ENCODE measurements around the gene MITF. TPM values are rescaled to one million over a fixed set of nuclear protein-coding genes. Genes with fewer than 3 reads are reported as not detected.
"Not testable (repeated sequence)": the region's sequence is repeated elsewhere in the genome, so short reads cannot be mapped to it uniquely, and the experiment has no call there.

MITF gene
- total and polyA plus RNA-seq, 8 donors, result 6.2 to 29.6 (median 7.5) TPM

DNA sequence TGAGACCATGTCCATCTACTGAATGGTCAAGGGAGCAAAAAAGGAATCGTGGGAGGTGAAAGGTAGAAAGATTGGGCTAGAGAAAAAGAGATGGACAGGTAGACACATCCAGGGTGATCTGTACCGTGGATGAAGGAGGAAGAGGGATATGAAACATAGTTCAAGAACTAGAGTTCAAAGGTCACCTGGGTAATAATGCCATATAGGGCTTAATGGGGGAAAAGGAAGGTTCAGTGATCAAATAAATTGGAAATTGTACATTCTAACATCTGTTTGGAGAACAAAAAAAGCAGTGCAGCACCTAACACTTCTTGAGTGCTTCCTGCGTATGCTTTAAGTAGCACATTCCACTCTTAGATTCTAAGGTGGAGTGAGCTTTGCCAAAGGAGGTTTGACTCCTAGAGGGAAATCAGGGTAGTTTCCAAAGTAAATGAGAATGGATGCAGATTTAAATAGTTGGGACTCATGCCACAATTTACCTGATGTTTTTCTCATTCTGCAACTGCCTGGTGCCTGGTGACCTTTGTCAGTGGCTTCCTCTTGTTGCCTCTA, 46.6 kb downstream of the MITF start:
- DNase-seq (peak in 1 of 4 donors; percentile 41), ATAC-seq (peak; percentile 81)
- intact Hi-C loops (cut with DNase I), result no loop called here
- Histone ChIP-seq H3K27me3 (no peaks in the 10 kb centered on the region), H3K4me1 (peaks cover 27 to 31% of the 10 kb centered on the region in 2 donors), H3K27ac (peak overlapping the region; percentile 16 to 57), H3K4me3 (no peak overlapping the region), H3K36me3 (no peaks in the 10 kb centered on the region), H3K9me3 (no peaks in the 10 kb centered on the region)
- no peak for TF ChIP-seq CTCF (IDR thresholded peaks at IDR 0.05)

GRCh38 chr3:69786854-69787253, 47.6 kb downstream of the MITF start:
- Histone ChIP-seq H3K9me3 (no peaks in the 10 kb centered on the region), H3K4me1 (peaks cover 28 to 40% of the 10 kb centered on the region in 2 donors), H3K36me3 (no peaks in the 10 kb centered on the region), H3K27me3 (no peaks in the 10 kb centered on the region), H3K27ac (peak overlapping the region in 1 of 2 donors; percentile 51), H3K4me3 (no peak overlapping the region)
- ATAC-seq (no peak), DNase-seq (no peak)
- intact Hi-C loops (cut with DNase I), result no loop called here
- no peak for TF ChIP-seq CTCF (IDR thresholded peaks at IDR 0.05)

DNA sequence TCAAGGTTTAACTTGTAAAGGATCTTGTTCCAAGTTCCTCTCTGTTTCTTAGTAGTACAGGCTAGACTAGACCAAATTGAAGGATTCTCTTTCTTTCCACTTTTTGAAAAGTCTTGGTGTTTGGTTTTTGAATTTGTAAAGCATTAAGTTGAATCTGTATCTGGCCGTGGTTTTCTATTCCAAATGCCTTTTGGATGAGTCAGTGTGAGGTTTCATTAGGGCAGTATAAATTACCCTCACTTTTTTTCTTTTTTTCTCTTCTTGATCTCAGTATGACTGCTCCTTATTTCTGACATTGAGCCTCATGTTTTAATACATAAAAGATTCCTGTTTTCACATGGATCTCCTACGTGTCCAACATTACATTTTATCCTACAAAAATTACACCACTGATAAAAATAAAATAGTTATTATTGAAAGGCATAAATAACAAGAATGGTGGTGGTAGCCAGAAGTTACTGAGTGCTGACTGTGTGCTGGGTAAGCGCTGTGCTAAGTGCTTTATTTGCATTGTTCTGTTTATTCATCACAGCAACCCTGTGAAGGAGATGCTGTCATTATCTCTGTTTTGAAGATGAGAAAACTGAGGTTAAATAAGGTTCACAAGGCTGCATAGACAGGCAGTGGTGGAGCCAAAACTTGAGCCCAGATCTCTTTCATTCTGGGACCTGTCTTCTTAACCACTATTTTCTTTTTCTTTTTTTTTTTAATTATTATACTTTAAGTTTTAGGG, 48.3 kb downstream of the MITF start:
- H3K9me3 ChIP-seq, result no peaks in the 10 kb centered on the region
- TF ChIP-seq CTCF (IDR thresholded peaks at IDR 0.05), result no peak
- DNase-seq (no peak), ATAC-seq (no peak)
- intact Hi-C loops (cut with DNase I), result no loop called here
- H3K36me3 ChIP-seq, result no peaks in the 10 kb centered on the region
- H3K27me3 ChIP-seq, result no peaks in the 10 kb centered on the region
- no peak overlapping the region for H3K4me3 ChIP-seq
- peaks cover 28 to 43% of the 10 kb centered on the region in 2 donors for H3K4me1 ChIP-seq
- H3K27ac ChIP-seq, result peak overlapping the region in 1 of 2 donors; percentile 51

GRCh38 chr3:69791106-69791505, 51.8 kb downstream of the MITF start:
- Histone ChIP-seq H3K36me3 (no peaks in the 10 kb centered on the region), H3K4me3 (no peak overlapping the region), H3K27me3 (no peaks in the 10 kb centered on the region), H3K27ac (peak overlapping the region; percentile 43 to 64), H3K9me3 (no peaks in the 10 kb centered on the region), H3K4me1 (peaks cover 17 to 26% of the 10 kb centered on the region in 2 donors)
- no peak for TF ChIP-seq CTCF (IDR thresholded peaks at IDR 0.05)
- DNase-seq (peak; percentile 52 to 89 (median 75)), ATAC-seq (peak; percentile 86)
- intact Hi-C loops (cut with DNase I), result loop anchor here in 1 of 2 donors (10.0 kb wide), 1 partner anchor 96 kb away; no protein-coding TSS in a partner anchor

DNA sequence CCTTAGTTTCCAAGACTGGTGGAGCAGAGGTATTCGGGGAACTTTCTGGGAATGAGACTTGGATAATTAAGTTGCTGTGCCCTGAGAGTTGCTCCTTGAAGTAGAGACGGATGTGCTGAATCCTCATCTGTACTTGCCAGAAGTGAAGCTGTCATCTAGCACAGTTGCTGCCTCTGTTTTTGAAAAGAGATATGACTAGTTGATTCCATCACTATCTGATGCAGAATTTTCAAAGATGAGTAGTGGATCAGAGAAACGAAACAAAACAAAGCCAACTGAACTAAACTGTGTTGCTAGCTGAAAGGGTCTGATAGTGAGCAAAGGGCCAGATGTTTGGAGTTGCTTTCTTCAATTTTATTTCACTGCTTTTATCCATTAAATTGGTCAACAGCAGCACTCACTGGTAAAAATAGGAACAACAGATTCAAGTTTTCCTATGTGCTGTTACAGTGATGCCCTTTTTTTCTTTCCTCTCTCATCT, 52.7 kb downstream of the MITF start:
- Histone ChIP-seq H3K9me3 (no peaks in the 10 kb centered on the region), H3K36me3 (no peaks in the 10 kb centered on the region), H3K4me3 (no peak overlapping the region), H3K4me1 (peaks cover 17 to 23% of the 10 kb centered on the region in 2 donors), H3K27ac (peak overlapping the region; percentile 43 to 64), H3K27me3 (no peaks in the 10 kb centered on the region)
- peak in 2 of 4 donors; percentile 52 to 61 for DNase-seq
- ATAC-seq, result peak; percentile 72
- intact Hi-C loops (cut with DNase I), result loop anchor here in 1 of 2 donors (10.0 kb wide), 1 partner anchor 97 kb away; no protein-coding TSS in a partner anchor
- peak in 1 of 2 donors; percentile 30 for TF ChIP-seq CTCF (IDR thresholded peaks at IDR 0.05)

GRCh38 chr3:69796126-69796525, 56.9 kb downstream of the MITF start:
- not testable (repeated sequence) for H3K4me3 ChIP-seq, DNase-seq, H3K9me3 ChIP-seq, H3K4me1 ChIP-seq, H3K36me3 ChIP-seq, ATAC-seq, H3K27ac ChIP-seq, H3K27me3 ChIP-seq
- intact Hi-C loops (cut with DNase I), result loop anchor here in 1 of 2 donors (10.0 kb wide), 1 partner anchor 101 kb away; no protein-coding TSS in a partner anchor

Data from left lung (tissue), 10 donors.